Liver (tissue), 3 donors: ENCODE results near the gene EXOC2.

ENCODE experiments used
- EGR1 ChIP-seq, 2 donors: IDR thresholded peaks; 2 replicates each; pipeline ENCODE4 v1.6.1; 2016 to 2018; ENCODE audit warnings: antibody characterized with exemption in 2 of 2, low read depth in 2 of 2
- FOXA1 ChIP-seq: IDR thresholded peaks from 2 replicates; pipeline ENCODE4 v1.6.1; 2016; ENCODE audit warnings: antibody characterized with exemption
- GABPA ChIP-seq, 2 donors: IDR thresholded peaks in 1 of 2; conservative IDR thresholded peaks in 1 of 2; 2 replicates each; pipeline ENCODE4 v1.6.1; 2016; ENCODE audit warnings: antibody characterized with exemption in 2 of 2, mild to moderate bottlenecking in 1 of 2, moderate library complexity in 1 of 2
- HNF4A ChIP-seq, 2 donors: conservative IDR thresholded peaks; 2 replicates each; pipeline ENCODE4 v1.6.1; 2016; ENCODE audit warnings: antibody characterized with exemption in 2 of 2, mild to moderate bottlenecking in 2 of 2
- HNF4G ChIP-seq: IDR thresholded peaks from 2 replicates; pipeline ENCODE4 v1.6.1; 2016; ENCODE audit warnings: antibody characterized with exemption
- JUND ChIP-seq, 2 donors: IDR thresholded peaks; 2 replicates each; pipeline ENCODE4 v1.6.1; 2016; ENCODE audit warnings: antibody characterized with exemption in 2 of 2
- NR2F2 ChIP-seq: IDR thresholded peaks from 2 replicates; pipeline ENCODE4 v1.6.1; 2016; ENCODE audit warnings: antibody characterized with exemption
- SP1 ChIP-seq: IDR thresholded peaks from 2 replicates; pipeline ENCODE4 v1.6.1; 2018; ENCODE audit warnings: antibody characterized with exemption, mild to moderate bottlenecking
- TAF1 ChIP-seq: conservative IDR thresholded peaks from 2 replicates; pipeline ENCODE4 v1.6.1; 2016; ENCODE audit warnings: antibody characterized with exemption, mild to moderate bottlenecking
- YY1 ChIP-seq: IDR thresholded peaks from 2 replicates; pipeline ENCODE4 v1.6.1; 2016; ENCODE audit warnings: antibody characterized with exemption, mild to moderate bottlenecking
- TF ChIP-seq, protein P1 (sequence below): IDR thresholded peaks from 2 replicates; pipeline ENCODE4 v1.6.1; 2016; ENCODE audit warnings: antibody characterized with exemption
- TF ChIP-seq, protein P2 (sequence below): fragments of 150-350 bp; IDR thresholded peaks from 2 replicates; pipeline ENCODE4 v1.5.1; 2017; ENCODE audit warnings: improper control_type of control experiment, low read depth, low read length; ENCODE audit not compliant: missing input control
- TF ChIP-seq, protein P3 (sequence below): IDR thresholded peaks from 2 replicates; pipeline ENCODE4 v1.6.1; 2016; ENCODE audit warnings: antibody characterized with exemption, mild to moderate bottlenecking
- TF ChIP-seq, protein P4 (sequence below): IDR thresholded peaks from 2 replicates; pipeline ENCODE4 v1.6.1; 2016; ENCODE audit warnings: antibody characterized with exemption
- donor health status: healthy.
- donor health status: healthy.

DNA sequence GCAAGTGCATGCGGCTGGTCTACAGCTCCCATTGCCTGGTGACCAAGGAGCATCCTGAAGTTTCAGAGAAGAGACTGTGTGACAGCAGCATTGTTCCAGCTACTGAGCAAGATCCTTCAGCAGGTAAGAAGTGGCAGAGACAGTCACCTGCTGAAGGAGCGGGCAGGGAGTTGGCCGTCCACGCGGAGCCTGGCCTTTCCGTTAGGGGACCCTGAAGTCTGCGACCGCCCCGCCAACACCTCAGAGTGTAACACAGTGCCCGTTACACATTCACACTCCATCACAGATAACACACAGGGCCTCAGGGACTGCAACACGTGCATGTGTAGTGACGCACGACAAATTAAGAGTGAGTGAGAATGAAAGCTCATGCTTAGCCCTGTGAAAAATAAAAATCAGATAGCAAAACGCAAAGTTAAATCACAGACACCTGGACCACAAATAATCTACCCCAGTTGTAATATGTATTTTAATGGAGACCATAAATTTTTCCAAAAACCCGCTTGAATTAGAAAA is 207.2 kb downstream of the EXOC2 start:
- TF ChIP-seq, protein P1, sequence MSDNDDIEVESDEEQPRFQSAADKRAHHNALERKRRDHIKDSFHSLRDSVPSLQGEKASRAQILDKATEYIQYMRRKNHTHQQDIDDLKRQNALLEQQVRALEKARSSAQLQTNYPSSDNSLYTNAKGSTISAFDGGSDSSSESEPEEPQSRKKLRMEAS: no peak
- TF ChIP-seq, protein P2, sequence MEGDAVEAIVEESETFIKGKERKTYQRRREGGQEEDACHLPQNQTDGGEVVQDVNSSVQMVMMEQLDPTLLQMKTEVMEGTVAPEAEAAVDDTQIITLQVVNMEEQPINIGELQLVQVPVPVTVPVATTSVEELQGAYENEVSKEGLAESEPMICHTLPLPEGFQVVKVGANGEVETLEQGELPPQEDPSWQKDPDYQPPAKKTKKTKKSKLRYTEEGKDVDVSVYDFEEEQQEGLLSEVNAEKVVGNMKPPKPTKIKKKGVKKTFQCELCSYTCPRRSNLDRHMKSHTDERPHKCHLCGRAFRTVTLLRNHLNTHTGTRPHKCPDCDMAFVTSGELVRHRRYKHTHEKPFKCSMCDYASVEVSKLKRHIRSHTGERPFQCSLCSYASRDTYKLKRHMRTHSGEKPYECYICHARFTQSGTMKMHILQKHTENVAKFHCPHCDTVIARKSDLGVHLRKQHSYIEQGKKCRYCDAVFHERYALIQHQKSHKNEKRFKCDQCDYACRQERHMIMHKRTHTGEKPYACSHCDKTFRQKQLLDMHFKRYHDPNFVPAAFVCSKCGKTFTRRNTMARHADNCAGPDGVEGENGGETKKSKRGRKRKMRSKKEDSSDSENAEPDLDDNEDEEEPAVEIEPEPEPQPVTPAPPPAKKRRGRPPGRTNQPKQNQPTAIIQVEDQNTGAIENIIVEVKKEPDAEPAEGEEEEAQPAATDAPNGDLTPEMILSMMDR: no peak
- TF ChIP-seq, protein P3, sequence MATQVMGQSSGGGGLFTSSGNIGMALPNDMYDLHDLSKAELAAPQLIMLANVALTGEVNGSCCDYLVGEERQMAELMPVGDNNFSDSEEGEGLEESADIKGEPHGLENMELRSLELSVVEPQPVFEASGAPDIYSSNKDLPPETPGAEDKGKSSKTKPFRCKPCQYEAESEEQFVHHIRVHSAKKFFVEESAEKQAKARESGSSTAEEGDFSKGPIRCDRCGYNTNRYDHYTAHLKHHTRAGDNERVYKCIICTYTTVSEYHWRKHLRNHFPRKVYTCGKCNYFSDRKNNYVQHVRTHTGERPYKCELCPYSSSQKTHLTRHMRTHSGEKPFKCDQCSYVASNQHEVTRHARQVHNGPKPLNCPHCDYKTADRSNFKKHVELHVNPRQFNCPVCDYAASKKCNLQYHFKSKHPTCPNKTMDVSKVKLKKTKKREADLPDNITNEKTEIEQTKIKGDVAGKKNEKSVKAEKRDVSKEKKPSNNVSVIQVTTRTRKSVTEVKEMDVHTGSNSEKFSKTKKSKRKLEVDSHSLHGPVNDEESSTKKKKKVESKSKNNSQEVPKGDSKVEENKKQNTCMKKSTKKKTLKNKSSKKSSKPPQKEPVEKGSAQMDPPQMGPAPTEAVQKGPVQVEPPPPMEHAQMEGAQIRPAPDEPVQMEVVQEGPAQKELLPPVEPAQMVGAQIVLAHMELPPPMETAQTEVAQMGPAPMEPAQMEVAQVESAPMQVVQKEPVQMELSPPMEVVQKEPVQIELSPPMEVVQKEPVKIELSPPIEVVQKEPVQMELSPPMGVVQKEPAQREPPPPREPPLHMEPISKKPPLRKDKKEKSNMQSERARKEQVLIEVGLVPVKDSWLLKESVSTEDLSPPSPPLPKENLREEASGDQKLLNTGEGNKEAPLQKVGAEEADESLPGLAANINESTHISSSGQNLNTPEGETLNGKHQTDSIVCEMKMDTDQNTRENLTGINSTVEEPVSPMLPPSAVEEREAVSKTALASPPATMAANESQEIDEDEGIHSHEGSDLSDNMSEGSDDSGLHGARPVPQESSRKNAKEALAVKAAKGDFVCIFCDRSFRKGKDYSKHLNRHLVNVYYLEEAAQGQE: no peak
- TF ChIP-seq JUND (IDR thresholded peaks at IDR 0.05): no peak
- TF ChIP-seq, protein P4, sequence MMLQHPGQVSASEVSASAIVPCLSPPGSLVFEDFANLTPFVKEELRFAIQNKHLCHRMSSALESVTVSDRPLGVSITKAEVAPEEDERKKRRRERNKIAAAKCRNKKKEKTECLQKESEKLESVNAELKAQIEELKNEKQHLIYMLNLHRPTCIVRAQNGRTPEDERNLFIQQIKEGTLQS: no peak
- no peak for TF ChIP-seq YY1
- TF ChIP-seq EGR1 (IDR thresholded peaks at IDR 0.05; ENCODE audit: low read depth in 2 of 2): no peak
- TF ChIP-seq SP1: no peak
- no peak for TF ChIP-seq TAF1
- no peak for TF ChIP-seq GABPA (IDR thresholded peaks at IDR 0.05 in 1 of 2, conservative IDR thresholded peaks at IDR 0.05 in 1 of 2)
- no peak for TF ChIP-seq NR2F2
- no peak for TF ChIP-seq HNF4A (conservative IDR thresholded peaks at IDR 0.05)
- no peak for TF ChIP-seq FOXA1
- no peak for TF ChIP-seq HNF4G
